H9 (cell line): ENCODE results near the gene HIVEP1. TPM values are rescaled to one million over a fixed set of nuclear protein-coding genes. Genes with fewer than 3 reads are reported as not detected.

Experiments
- DNase-seq: peaks from one replicate; pipeline ENCODE4 v3.0.0-alpha.2; 2017
- H2AFZ ChIP-seq: one replicate; pipeline ENCODE4 v1.6.1; 2013; ENCODE audit warnings: mild to moderate bottlenecking, low read length, control low read depth, moderate library complexity
- H2AK5ac ChIP-seq: 2 replicates; pipeline ENCODE4 v1.6.1; 2013; ENCODE audit warnings: low read length, control low read depth, mixed read lengths; ENCODE audit not compliant: insufficient read length
- H2BK120ac ChIP-seq: one replicate; pipeline ENCODE4 v1.6.1; 2013; ENCODE audit warnings: low read depth, mild to moderate bottlenecking, low read length, control low read depth, inconsistent platforms; ENCODE audit not compliant: poor library complexity, severe bottlenecking
- H2BK12ac ChIP-seq: 2 replicates; pipeline ENCODE4 v1.6.1; 2013; ENCODE audit warnings: low read length, control low read depth, mixed read lengths, low read depth; ENCODE audit not compliant: insufficient read length
- H2BK15ac ChIP-seq: 2 replicates; pipeline ENCODE4 v1.6.1; 2013; ENCODE audit warnings: low read depth, low read length, control low read depth
- H2BK20ac ChIP-seq: one replicate; pipeline ENCODE4 v1.6.1; 2013; ENCODE audit warnings: low read depth, mild to moderate bottlenecking, low read length, control low read depth, inconsistent platforms; ENCODE audit not compliant: poor library complexity, severe bottlenecking
- H2BK5ac ChIP-seq: 2 replicates; pipeline ENCODE4 v1.6.1; 2013; ENCODE audit warnings: low read length, control low read depth, mixed read lengths; ENCODE audit not compliant: insufficient read length
- H3K14ac ChIP-seq: 2 replicates; pipeline ENCODE4 v1.6.1; 2013; ENCODE audit warnings: low read length, control low read depth; ENCODE audit not compliant: insufficient read depth
- H3K18ac ChIP-seq: 2 replicates; pipeline ENCODE4 v1.6.1; 2013; ENCODE audit warnings: low read depth, mild to moderate bottlenecking, mixed read lengths, low read length, control low read depth; ENCODE audit not compliant: insufficient read length
- H3K23ac ChIP-seq: 2 replicates; pipeline ENCODE4 v1.6.1; 2013; ENCODE audit warnings: low read length, control low read depth, mixed read lengths, low read depth; ENCODE audit not compliant: insufficient read length
- H3K23me2 ChIP-seq: 2 replicates; pipeline ENCODE4 v1.6.1; 2013; ENCODE audit warnings: low read depth, mild to moderate bottlenecking, mixed read lengths, low read length, control low read depth; ENCODE audit not compliant: insufficient read length, poor library complexity, severe bottlenecking
- H3K27ac ChIP-seq: 2 replicates; pipeline ENCODE4 v1.5.1; 2013; ENCODE audit warnings: low read length, control low read depth, mixed read lengths, low read depth; ENCODE audit not compliant: insufficient read length
- H3K27me3 ChIP-seq: 2 replicates; pipeline ENCODE4 v1.6.1; 2013; ENCODE audit warnings: low read length, control low read depth, inconsistent platforms; ENCODE audit not compliant: insufficient read depth
- H3K4ac ChIP-seq: 2 replicates; pipeline ENCODE4 v1.6.1; 2013; ENCODE audit warnings: low read depth, mild to moderate bottlenecking, control low read depth, inconsistent platforms, low read length, moderate library complexity
- H3K4me1 ChIP-seq: 2 replicates; pipeline ENCODE4 v1.6.1; 2013; ENCODE audit warnings: low read length, control low read depth, inconsistent platforms; ENCODE audit not compliant: insufficient read depth
- H3K4me2 ChIP-seq: 2 replicates; pipeline ENCODE4 v1.6.1; 2013; ENCODE audit warnings: low read length, control low read depth, mixed read lengths; ENCODE audit not compliant: insufficient read length, insufficient read depth
- H3K56ac ChIP-seq: 2 replicates; pipeline ENCODE4 v1.6.1; 2013; ENCODE audit warnings: low read depth, mild to moderate bottlenecking, mixed read lengths, low read length, control low read depth; ENCODE audit not compliant: insufficient read length
- H3K79me1 ChIP-seq: 2 replicates; pipeline ENCODE4 v1.6.1; 2013; ENCODE audit warnings: low read depth, mild to moderate bottlenecking, moderate library complexity, low read length, control low read depth, inconsistent platforms; ENCODE audit not compliant: insufficient read depth, poor library complexity, severe bottlenecking
- H3K79me2 ChIP-seq: 2 replicates; pipeline ENCODE4 v1.6.1; 2013; ENCODE audit warnings: low read length, control low read depth, inconsistent platforms; ENCODE audit not compliant: insufficient read depth
- H3K9ac ChIP-seq: 2 replicates; pipeline ENCODE4 v1.6.1; 2013; ENCODE audit warnings: low read length, control low read depth, mixed read lengths; ENCODE audit not compliant: insufficient read length; ENCODE audit errors: extremely low read depth
- H3K9me3 ChIP-seq: one replicate; pipeline ENCODE4 v1.6.1; 2013; ENCODE audit warnings: low read depth, low read length, inconsistent platforms; ENCODE audit not compliant: control insufficient read depth
- H3T11ph ChIP-seq: one replicate; pipeline ENCODE4 v1.6.1; 2013; ENCODE audit warnings: mild to moderate bottlenecking, low read length, control low read depth, inconsistent platforms
- H4K20me1 ChIP-seq: one replicate; pipeline ENCODE4 v1.6.1; 2013; ENCODE audit not compliant: control insufficient read depth, insufficient read length, insufficient read depth
- H4K5ac ChIP-seq: 2 replicates; pipeline ENCODE4 v1.6.1; 2013; ENCODE audit warnings: low read depth, mild to moderate bottlenecking, mixed read lengths, low read length, control low read depth; ENCODE audit not compliant: insufficient read length
- H4K8ac ChIP-seq: replicated peaks from 2 replicates; pipeline ENCODE4 v1.6.1; 2013; ENCODE audit warnings: low read length, control low read depth, mixed read lengths, low read depth; ENCODE audit not compliant: insufficient read length
- H4K91ac ChIP-seq: 2 replicates; pipeline ENCODE4 v1.6.1; 2013; ENCODE audit warnings: low read depth, mild to moderate bottlenecking, moderate library complexity, mixed read lengths, low read length, control low read depth; ENCODE audit not compliant: insufficient read length
- H3K27ac Mint-ChIP-seq, 3 experiments: 2 replicates in 2 of 3; 3 replicates in 1 of 3; pipeline ENCODE4 v1.8.0; 2020 to 2021; ENCODE audit warnings: mixed read lengths in 3 of 3, mild to moderate bottlenecking in 1 of 3, moderate library complexity in 1 of 3
- H3K27me3 Mint-ChIP-seq: 2 replicates; pipeline ENCODE4 v1.8.0; 2021; ENCODE audit warnings: low read depth, mild to moderate bottlenecking, moderate library complexity, mixed read lengths
- H3K36me3 Mint-ChIP-seq, 3 experiments: 2 replicates in 2 of 3; 3 replicates in 1 of 3; pipeline ENCODE4 v1.8.0; 2020 to 2021; ENCODE audit warnings: low read depth in 3 of 3, mixed read lengths in 3 of 3; ENCODE audit not compliant: insufficient read depth in 1 of 3
- H3K4me1 Mint-ChIP-seq, 2 experiments: 2 replicates each; pipeline ENCODE4 v1.8.0; 2020; ENCODE audit warnings: mixed read lengths in 2 of 2
- H3K4me3 Mint-ChIP-seq, 2 experiments: 2 replicates in 1 of 2; 3 replicates in 1 of 2; pipeline ENCODE4 v1.8.0; 2020 to 2021; ENCODE audit warnings: mild to moderate bottlenecking in 2 of 2, mixed read lengths in 2 of 2, moderate library complexity in 1 of 2
- H3K9me3 Mint-ChIP-seq, 2 experiments: 2 replicates in 1 of 2; 3 replicates in 1 of 2; pipeline ENCODE4 v1.8.0; 2020; ENCODE audit warnings: mild to moderate bottlenecking in 2 of 2, mixed read lengths in 2 of 2, moderate library complexity in 1 of 2
- WGBS: extraction: QIAGEN DNeasy Blood & Tissue Kit; methylation state at CpG from one replicate; pipeline ENCODE4 v1.1.7; 2013; ENCODE audit warnings: missing lambda C conversion rate, low lambda C conversion rate, mixed read lengths; ENCODE audit not compliant: insufficient read length; ENCODE audit errors: extremely low coverage; 5-methylcytosine and 5-hydroxymethylcytosine counted together
- total RNA-seq: library from RNA; stranded (reverse); gene quantifications from 2 replicates; pipeline ENCODE4 v1.2.1, GENCODE V29; 2021
- TF ChIP-seq, protein P1 (sequence below): fragments of 200-600 bp; sonication (generic); conservative IDR thresholded peaks from 3 replicates; pipeline ENCODE4 v1.8.0; 2021; ENCODE audit warnings: antibody characterized with exemption, mild to moderate bottlenecking

The HIVEP1 gene
- total RNA-seq, 1 experiment from 2014 or later, result 44.2 TPM

DNA sequence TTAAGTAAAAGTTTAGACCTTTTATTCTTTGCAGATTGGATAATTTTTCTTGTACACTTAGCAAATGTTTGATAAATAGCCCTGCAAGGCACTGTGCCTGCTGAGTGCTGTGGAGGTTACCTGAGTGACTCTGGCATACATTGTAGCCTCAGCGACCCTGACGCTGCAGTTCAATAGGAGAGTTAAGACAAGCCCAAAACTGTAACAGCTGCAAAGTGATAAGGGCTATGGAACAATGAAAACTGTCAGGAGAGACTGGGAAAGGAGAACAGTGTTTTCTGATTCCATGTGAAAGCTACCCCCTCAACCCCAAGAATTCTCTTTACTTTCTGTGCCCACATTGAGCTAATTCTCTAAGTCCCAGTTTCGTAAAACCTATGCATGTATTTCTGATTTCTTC is 22.2 kb downstream of the HIVEP1 start:
- Histone ChIP-seq H3K4me2 (no peak overlapping the region), H2BK12ac (no peak overlapping the region), H3K4me1 (peaks cover 4% of the 10 kb centered on the region; the same call in 1 of the 2 replicates), H3K4ac (no peak overlapping the region), H2BK15ac (no peak overlapping the region), H3K27ac (no peak overlapping the region), H3K18ac (no peak overlapping the region), H3K79me1 (peaks cover 4% of the 10 kb centered on the region), H3K27me3 (no peaks in the 10 kb centered on the region), H3K23me2 (no peaks in the 10 kb centered on the region), H2BK120ac (no peak overlapping the region), H3T11ph (no peak overlapping the region), H3K14ac (no peak overlapping the region), H2BK5ac (no peak overlapping the region), H4K8ac (no peak overlapping the region), H3K79me2 (peaks cover 27% of the 10 kb centered on the region; the same call in 1 of the 2 replicates), H3K9me3 (no peaks in the 10 kb centered on the region), H3K56ac (no peak overlapping the region), H3K23ac (peak overlapping the region; percentile 76), H4K20me1 (no peaks in the 10 kb centered on the region), H2AK5ac (no peak overlapping the region), H2BK20ac (no peak overlapping the region), H3K9ac (no peak overlapping the region), H2AFZ (no peak overlapping the region), H4K91ac (no peak overlapping the region), H4K5ac (no peak overlapping the region)
- H3K4me3 Mint-ChIP-seq, result no peak overlapping the region
- H3K9me3 Mint-ChIP-seq, result peaks cover 3 to 5% of the 10 kb centered on the region in 2 experiments; a peak in 1 of 5 replicates
- no CpG with 5 or more reads among the region's 3 CpGs for WGBS
- DNase-seq, result no peak
- TF ChIP-seq, protein P1, sequence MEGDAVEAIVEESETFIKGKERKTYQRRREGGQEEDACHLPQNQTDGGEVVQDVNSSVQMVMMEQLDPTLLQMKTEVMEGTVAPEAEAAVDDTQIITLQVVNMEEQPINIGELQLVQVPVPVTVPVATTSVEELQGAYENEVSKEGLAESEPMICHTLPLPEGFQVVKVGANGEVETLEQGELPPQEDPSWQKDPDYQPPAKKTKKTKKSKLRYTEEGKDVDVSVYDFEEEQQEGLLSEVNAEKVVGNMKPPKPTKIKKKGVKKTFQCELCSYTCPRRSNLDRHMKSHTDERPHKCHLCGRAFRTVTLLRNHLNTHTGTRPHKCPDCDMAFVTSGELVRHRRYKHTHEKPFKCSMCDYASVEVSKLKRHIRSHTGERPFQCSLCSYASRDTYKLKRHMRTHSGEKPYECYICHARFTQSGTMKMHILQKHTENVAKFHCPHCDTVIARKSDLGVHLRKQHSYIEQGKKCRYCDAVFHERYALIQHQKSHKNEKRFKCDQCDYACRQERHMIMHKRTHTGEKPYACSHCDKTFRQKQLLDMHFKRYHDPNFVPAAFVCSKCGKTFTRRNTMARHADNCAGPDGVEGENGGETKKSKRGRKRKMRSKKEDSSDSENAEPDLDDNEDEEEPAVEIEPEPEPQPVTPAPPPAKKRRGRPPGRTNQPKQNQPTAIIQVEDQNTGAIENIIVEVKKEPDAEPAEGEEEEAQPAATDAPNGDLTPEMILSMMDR, result no peak
- H3K36me3 Mint-ChIP-seq, result peaks cover 8 to 18% (median 15%) of the 10 kb centered on the region in 3 experiments
- peak overlapping the region in 2 of 3 experiments; percentile 16 to 39; a peak in 2 of 7 replicates for H3K27ac Mint-ChIP-seq
- H3K4me1 Mint-ChIP-seq, result peaks cover 43 to 55% of the 10 kb centered on the region in 2 experiments
- no peaks in the 10 kb centered on the region for H3K27me3 Mint-ChIP-seq
